Left ventricle myocardium inferior (tissue), 1 donor: Measurements from ENCODE around the gene KMT2A. TPM values are rescaled to one million over a fixed set of nuclear protein-coding genes. Genes with fewer than 3 reads are reported as not detected.

Experiments
- DNase-seq: peaks from one replicate; pipeline ENCODE4 v3.0.0-alpha.2; 2020
- H3K27ac ChIP-seq: fragments of 200-600 bp; replicated peaks from 2 replicates; pipeline ENCODE4 v1.8.0; 2021
- H3K27me3 ChIP-seq: fragments of 200-600 bp; 2 replicates; pipeline ENCODE4 v1.8.0; 2021; ENCODE audit warnings: low read depth
- H3K36me3 ChIP-seq: fragments of 200-600 bp; 2 replicates; pipeline ENCODE4 v1.8.0; 2021
- H3K4me1 ChIP-seq: fragments of 200-600 bp; 2 replicates; pipeline ENCODE4 v1.8.0; 2021
- H3K4me3 ChIP-seq: fragments of 200-600 bp; 2 replicates; pipeline ENCODE4 v1.8.0; 2021; ENCODE audit warnings: mild to moderate bottlenecking, moderate library complexity
- H3K9me3 ChIP-seq: fragments of 200-600 bp; replicated peaks from 2 replicates; pipeline ENCODE4 v1.8.0; 2021
- CTCF ChIP-seq: fragments of 200-600 bp; IDR thresholded peaks from 2 replicates; pipeline ENCODE4 v1.8.0; 2021; ENCODE audit warnings: antibody characterized with exemption, mild to moderate bottlenecking, borderline replicate concordance
- intact Hi-C: fragments of 100-400 bp; cut with micrococcal nuclease; formaldehyde crosslinking; loops from one replicate; pipeline ENCODE4 v1.11.0; 2022
- total RNA-seq: library from RNA; stranded (reverse); fragmentation: NEBNext Ultra II Directional; extraction: Animal tissue kit (Norgen Biotek cat#: 25700); gene quantifications from one replicate; pipeline ENCODE4 v1.2.1, GENCODE V29; 2021
- donor health status: DM: no; HTN: yes; CAD: no; lungs with severe emphysema.

KMT2A gene
- total RNA-seq, 1 donor from 2014 or later: 21.0 TPM

GRCh38 chr11:118503216-118503615, 66.9 kb downstream of the KMT2A start:
- Histone ChIP-seq H3K4me3 (no peak overlapping the region), H3K4me1 (peaks cover 16% of the 10 kb centered on the region), H3K27ac (no peak overlapping the region), H3K36me3 (peaks cover 98% of the 10 kb centered on the region), H3K9me3 (no peaks in the 10 kb centered on the region), H3K27me3 (no peaks in the 10 kb centered on the region)
- TF ChIP-seq CTCF: no peak
- no peak for DNase-seq
- intact Hi-C loops: no loop called here

- no peak overlapping the region for H3K4me3 ChIP-seq
- H3K36me3 ChIP-seq: peaks cover 100% of the 10 kb centered on the region
- no peak for TF ChIP-seq CTCF
- H3K9me3 ChIP-seq: no peaks in the 10 kb centered on the region
- no peaks in the 10 kb centered on the region for H3K27me3 ChIP-seq
- no peak overlapping the region for H3K27ac ChIP-seq
- no peak for DNase-seq
- intact Hi-C loops: no loop called here
- no peaks in the 10 kb centered on the region for H3K4me1 ChIP-seq
Measured at GRCh38 chr11:118511601-118512000, 75.3 kb downstream of the KMT2A start.

GRCh38 chr11:118514103-118514502, 77.8 kb downstream of the KMT2A start:
- H3K27me3 ChIP-seq: no peaks in the 10 kb centered on the region
- DNase-seq: no peak
- TF ChIP-seq CTCF: no peak
- H3K4me3 ChIP-seq: no peak overlapping the region
- H3K4me1 ChIP-seq: no peaks in the 10 kb centered on the region
- no peak overlapping the region for H3K27ac ChIP-seq
- intact Hi-C loops: no loop called here
- no peaks in the 10 kb centered on the region for H3K9me3 ChIP-seq
- H3K36me3 ChIP-seq: peaks cover 94% of the 10 kb centered on the region

- intact Hi-C loops: no loop called here
- Histone ChIP-seq H3K4me3 (no peak overlapping the region), H3K27me3 (no peaks in the 10 kb centered on the region), H3K9me3 (no peaks in the 10 kb centered on the region), H3K36me3 (peaks cover 93% of the 10 kb centered on the region), H3K27ac (no peak overlapping the region), H3K4me1 (peaks cover 7% of the 10 kb centered on the region)
- no peak for TF ChIP-seq CTCF
- no peak for DNase-seq
Measured at GRCh38 chr11:118519549-118519948, 83.3 kb downstream of the KMT2A start.

- Histone ChIP-seq H3K27ac (no peak overlapping the region), H3K4me3 (no peak overlapping the region), H3K27me3 (no peaks in the 10 kb centered on the region), H3K4me1 (peaks cover 7% of the 10 kb centered on the region), H3K9me3 (no peaks in the 10 kb centered on the region), H3K36me3 (peaks cover 78% of the 10 kb centered on the region)
- intact Hi-C loops: no loop called here
- DNase-seq: no peak
- no peak for TF ChIP-seq CTCF
Measured at GRCh38 chr11:118521892-118522311, 85.6 kb downstream of the KMT2A start.
